GM21447 (cell line): ENCODE data around the gene ARID4B.
"Not testable (repeated sequence)": the region's sequence is repeated elsewhere in the genome, so short reads cannot be mapped to it uniquely, and the experiment has no call there.

Experiments
- ATAC-seq: cut with Tn5 transposase; IDR thresholded peaks from one replicate; pipeline ENCODE4 v1.9.1; 2021; ENCODE audit not compliant: unreplicated experiment

Gene ARID4B

GRCh38 chr1:235327559-235328270 lies at the start of gene ARID4B:
ARID4B (minus strand) TSS chr1:235328179; CDS start chr1:235326919, 1,260 bp downstream.
- ATAC-seq, result peak; percentile 5

- no peak for ATAC-seq
These were observed 48.1 kb upstream of the ARID4B start for GRCh38 chr1:235375919-235376605.

- ATAC-seq, result no peak
These were observed 41.8 kb upstream of the ARID4B start for GRCh38 chr1:235369802-235370201.

GRCh38 chr1:235368428-235368827 lies 40.4 kb upstream of the ARID4B start:
- ATAC-seq, result no peak

- ATAC-seq, result peak; percentile 100
These were observed 39.3 kb upstream of the ARID4B start, which contains the start of gene TBCE for GRCh38 chr1:235367000-235367908. TBCE (plus strand) TSS chr1:235367427; CDS start chr1:235380050, 12,623 bp downstream.

- no peak for ATAC-seq
These were observed 38.3 kb upstream of the ARID4B start for GRCh38 chr1:235366286-235366685.

- not testable (repeated sequence) for ATAC-seq
These were observed 36.2 kb upstream of the ARID4B start for GRCh38 chr1:235364189-235364588.

- no peak for ATAC-seq
These were observed 30.9 kb upstream of the ARID4B start for GRCh38 chr1:235358899-235359298.

- ATAC-seq, result no peak
These were observed 29.8 kb upstream of the ARID4B start for GRCh38 chr1:235357485-235358373.

- ATAC-seq, result no peak
These were observed 23.9 kb upstream of the ARID4B start for GRCh38 chr1:235351898-235352297.

GRCh38 chr1:235351441-235351840 lies 23.5 kb upstream of the ARID4B start:
- no peak for ATAC-seq

GRCh38 chr1:235343726-235344125 lies 15.7 kb upstream of the ARID4B start:
- ATAC-seq, result no peak

- ATAC-seq, result no peak
These were observed 14.5 kb upstream of the ARID4B start for GRCh38 chr1:235342471-235342870.

- no peak for ATAC-seq
These were observed 14.1 kb upstream of the ARID4B start for GRCh38 chr1:235342039-235342438.

- ATAC-seq, result no peak
These were observed 13.4 kb upstream of the ARID4B start for GRCh38 chr1:235341334-235341733.

- ATAC-seq, result no peak
These were observed 11.8 kb upstream of the ARID4B start for GRCh38 chr1:235339746-235340145.

- no peak for ATAC-seq
These were observed 8.9 kb upstream of the ARID4B start for GRCh38 chr1:235336903-235337302.

GRCh38 chr1:235331401-235331800 lies 3.4 kb upstream of the ARID4B start:
- ATAC-seq, result no peak

- ATAC-seq, result no peak
These were observed 2.9 kb upstream of the ARID4B start for GRCh38 chr1:235330918-235331285.

- peak; percentile 23 for ATAC-seq
These were observed 1.3 kb upstream of the ARID4B start for GRCh38 chr1:235329139-235329902.
